Keratinocyte (primary cell): ENCODE data around the gene IRAK2. TPM values are rescaled to one million over a fixed set of nuclear protein-coding genes. Genes with fewer than 3 reads are reported as not detected.

Experiments used
- DNase-seq: peaks from one replicate; pipeline ENCODE4 v3.0.0-alpha.2; 2011; ENCODE audit warnings: low read depth, missing footprints, low spot score
- FAIRE-seq: peaks from 2 replicates; lab custom pipeline; 2011; peaks lifted over from hg19 to GRCh38; lab: Jason Lieb, UNC
- H2AFZ ChIP-seq: 2 replicates; pipeline ENCODE4 v1.6.0; 2012; ENCODE audit warnings: low read length, control low read depth, inconsistent platforms; ENCODE audit not compliant: control insufficient read depth
- H3K27ac ChIP-seq: 2 replicates; pipeline ENCODE4 v1.5.1; 2011; ENCODE audit warnings: low read length; ENCODE audit not compliant: control insufficient read depth, insufficient read depth
- H3K27me3 ChIP-seq: 3 replicates; pipeline ENCODE4 v1.6.0; 2011; ENCODE audit warnings: low read length; ENCODE audit not compliant: control insufficient read depth, insufficient read depth; ENCODE audit errors: extremely low read depth
- H3K36me3 ChIP-seq, 2 experiments: 2 replicates in 1 of 2; 3 replicates in 1 of 2; pipeline ENCODE4 v1.5.1; 2011; ENCODE audit warnings: low read length in 2 of 2, mild to moderate bottlenecking in 1 of 2; ENCODE audit not compliant: control insufficient read depth in 2 of 2, insufficient read depth in 2 of 2; ENCODE audit errors: extremely low read depth in 1 of 2
- H3K4me1 ChIP-seq: 3 replicates; pipeline ENCODE4 v1.5.1; 2011; ENCODE audit warnings: low read length; ENCODE audit not compliant: control insufficient read depth, insufficient read depth; ENCODE audit errors: extremely low read depth
- H3K4me2 ChIP-seq: 3 replicates; pipeline ENCODE4 v1.6.0; 2011; ENCODE audit warnings: low read depth, low read length; ENCODE audit not compliant: control insufficient read depth, insufficient read depth; ENCODE audit errors: extremely low read depth
- H3K4me3 ChIP-seq, 3 experiments: fragments of 200-600 bp in 1 of 3; sonication (generic) in 1 of 3; 2 replicates in 2 of 3; 3 replicates in 1 of 3; pipeline ENCODE4 v1.5.1; 2011 to 2016; ENCODE audit warnings: low read length in 3 of 3, mild to moderate bottlenecking in 3 of 3, control low read depth in 2 of 3, inconsistent platforms in 1 of 3, low read depth in 1 of 3, mixed read lengths in 1 of 3, mixed run types in 1 of 3, moderate library complexity in 1 of 3; ENCODE audit not compliant: control insufficient read depth in 2 of 3, insufficient read depth in 2 of 3; ENCODE audit errors: extremely low read depth in 1 of 3
- H3K79me2 ChIP-seq: 2 replicates; pipeline ENCODE4 v1.6.0; 2012; ENCODE audit warnings: low read length; ENCODE audit not compliant: control insufficient read depth, insufficient read depth
- H3K9ac ChIP-seq: 3 replicates; pipeline ENCODE4 v1.6.0; 2011; ENCODE audit warnings: low read length; ENCODE audit not compliant: control insufficient read depth, insufficient read depth; ENCODE audit errors: extremely low read depth
- H3K9me1 ChIP-seq: 3 replicates; pipeline ENCODE4 v1.6.0; 2011; ENCODE audit warnings: low read length; ENCODE audit not compliant: control insufficient read depth, insufficient read depth; ENCODE audit errors: extremely low read depth
- H3K9me3 ChIP-seq: 2 replicates; pipeline ENCODE4 v1.5.1; 2012; ENCODE audit warnings: low read depth, low read length; ENCODE audit not compliant: control insufficient read depth
- H4K20me1 ChIP-seq: 3 replicates; pipeline ENCODE4 v1.6.0; 2011; ENCODE audit warnings: low read length; ENCODE audit not compliant: control insufficient read depth, insufficient read depth; ENCODE audit errors: extremely low read depth
- CTCF ChIP-seq, 3 experiments: IDR thresholded peaks in 1 of 3; conservative IDR thresholded peaks in 1 of 3; optimal IDR thresholded peaks in 1 of 3; 2 replicates in 2 of 3; 3 replicates in 1 of 3; pipeline versions ENCODE3 to v1.5.1; 2011; ENCODE audit warnings: low read length in 3 of 3, mild to moderate bottlenecking in 3 of 3, moderate library complexity in 2 of 3, control low read depth in 1 of 3, inconsistent platforms in 1 of 3; ENCODE audit not compliant: insufficient read depth in 2 of 3; ENCODE audit errors: extremely low read depth in 1 of 3
- EZH2 ChIP-seq: IDR thresholded peaks from one replicate; pipeline ENCODE4 v1.6.1; 2012; ENCODE audit warnings: inconsistent platforms, mild to moderate bottlenecking, low read length, moderate library complexity
- dilution Hi-C: fragments of 300-500 bp; cut with MboI; formaldehyde crosslinking; loops from one replicate; pipeline ENCODE4 v1.7.0; 2020; ENCODE audit warnings: low sequenced_read_pairs; ENCODE audit not compliant: extremely low pct_ligation_motif_present
- polyA plus RNA-seq, 5 experiments: library from polyadenylated mRNA; depleted of rRNA in 3 of 5; stranded (reverse) in 3 of 5; stranded (forward) in 1 of 5; unstranded in 1 of 5; fragments of >200 nt; gene quantifications; 1 replicate in 1 of 5; 2 replicates in 3 of 5; 3 replicates in 1 of 5; pipeline versions ENCODE4 v1.2.1 to v1.2.3, GENCODE V29; 2011 to 2012; ENCODE audit warnings: missing spikeins in 2 of 5, low read depth in 1 of 5, low replicate concordance in 1 of 5

The IRAK2 gene
- polyA plus RNA-seq, 1 donor (not counting 4 experiments of a cell fraction or from before 2014, with no cell fraction given): 3.5 TPM

DNA sequence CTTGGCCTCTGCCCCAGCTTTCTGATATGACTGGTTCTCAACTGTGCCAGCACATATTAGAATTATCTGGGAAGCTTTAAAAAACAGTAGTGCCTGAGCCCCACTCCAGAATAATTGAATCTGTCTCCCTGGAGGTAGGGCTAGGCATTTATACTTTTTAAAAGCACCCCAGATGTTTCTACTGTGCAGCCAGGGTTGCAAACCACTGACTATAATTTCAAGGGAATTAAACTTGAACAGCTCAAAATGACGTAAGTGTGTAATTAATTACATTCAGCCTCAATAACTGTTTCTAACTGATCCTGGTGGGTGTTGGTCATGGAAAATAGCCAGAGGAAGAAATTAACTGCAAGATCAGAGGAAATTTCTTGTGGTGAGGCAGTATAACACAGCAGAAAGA is 4.4 kb upstream of the IRAK2 start:
- Histone ChIP-seq H3K9me3 (no peaks in the 10 kb centered on the region), H3K4me3 (no peak overlapping the region), H3K9ac (no peak overlapping the region), H3K36me3 (no peaks in the 10 kb centered on the region), H2AFZ (no peak overlapping the region), H4K20me1 (no peaks in the 10 kb centered on the region), H3K4me2 (no peak overlapping the region), H3K4me1 (no peaks in the 10 kb centered on the region), H3K27me3 (no peaks in the 10 kb centered on the region), H3K27ac (no peak overlapping the region), H3K9me1 (no peaks in the 10 kb centered on the region), H3K79me2 (no peaks in the 10 kb centered on the region)
- TF ChIP-seq EZH2 (no peak), CTCF (optimal IDR thresholded peaks at IDR 0.05 in 1 of 3, IDR thresholded peaks at IDR 0.05 in 1 of 3, conservative IDR thresholded peaks at IDR 0.05 in 1 of 3; ENCODE audit: extremely low read depth in 1 of 3, insufficient read depth in 2 of 3, low read length in 3 of 3) (no peak)
- DNase-seq (no peak), FAIRE-seq (no peak)
- dilution Hi-C loops: no loop called here

DNA sequence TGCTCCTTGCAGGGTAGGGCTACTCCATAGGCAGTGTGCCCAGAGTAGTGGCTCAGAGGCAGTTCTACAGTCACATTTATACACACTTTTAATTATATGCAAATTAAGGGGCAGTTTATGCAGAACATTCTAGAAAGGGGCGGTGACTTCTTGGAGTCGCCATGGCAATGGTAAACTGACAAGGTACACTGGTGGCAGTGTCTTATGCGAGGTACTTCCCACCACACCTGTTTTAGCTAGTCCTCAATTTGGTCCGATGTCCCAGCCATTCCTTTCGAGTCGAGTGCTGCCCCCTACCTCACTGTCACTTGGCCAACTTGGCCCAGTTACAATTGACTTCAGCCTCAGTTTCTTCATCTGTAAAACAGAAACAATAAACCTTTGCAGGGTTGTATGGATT is 3.8 kb upstream of the IRAK2 start:
- DNase-seq (no peak), FAIRE-seq (no peak)
- Histone ChIP-seq H3K79me2 (no peaks in the 10 kb centered on the region), H3K27ac (no peak overlapping the region), H3K4me3 (no peak overlapping the region), H3K9ac (no peak overlapping the region), H3K27me3 (no peaks in the 10 kb centered on the region), H4K20me1 (no peaks in the 10 kb centered on the region), H3K4me1 (no peaks in the 10 kb centered on the region), H3K36me3 (no peaks in the 10 kb centered on the region), H3K9me1 (no peaks in the 10 kb centered on the region), H3K4me2 (no peak overlapping the region), H3K9me3 (no peaks in the 10 kb centered on the region), H2AFZ (no peak overlapping the region)
- dilution Hi-C loops: no loop called here
- no peak for TF ChIP-seq CTCF (optimal IDR thresholded peaks at IDR 0.05 in 1 of 3, IDR thresholded peaks at IDR 0.05 in 1 of 3, conservative IDR thresholded peaks at IDR 0.05 in 1 of 3; ENCODE audit: extremely low read depth in 1 of 3, insufficient read depth in 2 of 3, low read length in 3 of 3)
- no peak for TF ChIP-seq EZH2
